OCI-LY1 (cell line): Measurements from ENCODE around the gene ZNF705A.
A peak's percentile ranks its signal among the peaks of the same experiment; 100 is the strongest.
"Not testable (repeated sequence)": the region's sequence is repeated elsewhere in the genome, so short reads cannot be mapped to it uniquely, and the experiment has no call there.

Source experiments
- H2AFZ ChIP-seq: fragments of 200-600 bp; sonication (generic), shearing (Covaris generic); 2 replicates; pipeline ENCODE4 v1.6.0; 2014; ENCODE audit warnings: antibody characterized with exemption, mild to moderate bottlenecking, low read length
- H3F3A ChIP-seq: fragments of 200-600 bp; sonication (generic), shearing (Covaris generic); 2 replicates; pipeline ENCODE4 v1.6.0; 2014; ENCODE audit warnings: mild to moderate bottlenecking, antibody characterized with exemption, low read length, moderate library complexity; ENCODE audit not compliant: insufficient read depth
- H3K27ac ChIP-seq: fragments of 200-600 bp; sonication (generic); 2 replicates; pipeline ENCODE4 v1.5.1; 2014; ENCODE audit warnings: low read length, mixed run types, mild to moderate bottlenecking, low read depth; ENCODE audit not compliant: poor library complexity, severe bottlenecking
- H3K27me3 ChIP-seq: fragments of 200-600 bp; sonication (generic); 2 replicates; pipeline ENCODE4 v1.6.0; 2014; ENCODE audit warnings: antibody characterized with exemption, mild to moderate bottlenecking, low read length, moderate library complexity; ENCODE audit not compliant: insufficient read depth
- H3K36me3 ChIP-seq: fragments of 200-600 bp; sonication (generic); 2 replicates; pipeline ENCODE4 v1.6.1; 2014; ENCODE audit warnings: mild to moderate bottlenecking, antibody characterized with exemption, low read length, moderate library complexity, mixed read lengths; ENCODE audit not compliant: insufficient read depth
- H3K4me1 ChIP-seq: fragments of 200-600 bp; sonication (generic); 2 replicates; pipeline ENCODE4 v1.5.1; 2014; ENCODE audit warnings: mild to moderate bottlenecking, low read length, moderate library complexity; ENCODE audit not compliant: insufficient read depth, severe bottlenecking
- H3K4me2 ChIP-seq: fragments of 200-600 bp; sonication (generic), shearing (Covaris generic); 2 replicates; pipeline ENCODE4 v1.6.1; 2014; ENCODE audit warnings: low read length
- H3K4me3 ChIP-seq: fragments of 200-600 bp; sonication (generic); 2 replicates; pipeline ENCODE4 v1.5.1; 2014; ENCODE audit warnings: low read length, low read depth, mild to moderate bottlenecking, mixed read lengths; ENCODE audit not compliant: poor library complexity, severe bottlenecking
- H3K79me2 ChIP-seq: fragments of 200-600 bp; shearing (Covaris generic); 2 replicates; pipeline ENCODE4 v1.6.1; 2016; ENCODE audit warnings: mixed run types, low read length, mixed read lengths; ENCODE audit not compliant: insufficient read depth
- H3K9ac ChIP-seq: fragments of 200-600 bp; sonication (generic), shearing (Covaris generic); 2 replicates; pipeline ENCODE4 v1.6.1; 2014; ENCODE audit warnings: mild to moderate bottlenecking, low read length, mixed read lengths
- H3K9me2 ChIP-seq: fragments of 200-600 bp; sonication (generic), shearing (Covaris generic); 2 replicates; pipeline ENCODE4 v1.6.1; 2014; ENCODE audit warnings: low read depth, mild to moderate bottlenecking, low read length, mixed read lengths
- H3K9me3 ChIP-seq: fragments of 200-600 bp; shearing (Covaris generic); 2 replicates; pipeline ENCODE4 v1.6.1; 2014; ENCODE audit warnings: low read length, mixed read lengths
- H4K20me1 ChIP-seq: fragments of 200-600 bp; sonication (generic), shearing (Covaris generic); 2 replicates; pipeline ENCODE4 v1.6.0; 2016; ENCODE audit warnings: mild to moderate bottlenecking, low read length; ENCODE audit not compliant: insufficient read depth
- TF ChIP-seq, protein P1 (sequence below): fragments of 200-600 bp; sonication (generic), shearing (Covaris generic); IDR thresholded peaks from 2 replicates; pipeline ENCODE4 v1.5.1; 2017; ENCODE audit warnings: mild to moderate bottlenecking, antibody characterized with exemption, low read length, moderate library complexity, mixed read lengths

Gene ZNF705A

DNA sequence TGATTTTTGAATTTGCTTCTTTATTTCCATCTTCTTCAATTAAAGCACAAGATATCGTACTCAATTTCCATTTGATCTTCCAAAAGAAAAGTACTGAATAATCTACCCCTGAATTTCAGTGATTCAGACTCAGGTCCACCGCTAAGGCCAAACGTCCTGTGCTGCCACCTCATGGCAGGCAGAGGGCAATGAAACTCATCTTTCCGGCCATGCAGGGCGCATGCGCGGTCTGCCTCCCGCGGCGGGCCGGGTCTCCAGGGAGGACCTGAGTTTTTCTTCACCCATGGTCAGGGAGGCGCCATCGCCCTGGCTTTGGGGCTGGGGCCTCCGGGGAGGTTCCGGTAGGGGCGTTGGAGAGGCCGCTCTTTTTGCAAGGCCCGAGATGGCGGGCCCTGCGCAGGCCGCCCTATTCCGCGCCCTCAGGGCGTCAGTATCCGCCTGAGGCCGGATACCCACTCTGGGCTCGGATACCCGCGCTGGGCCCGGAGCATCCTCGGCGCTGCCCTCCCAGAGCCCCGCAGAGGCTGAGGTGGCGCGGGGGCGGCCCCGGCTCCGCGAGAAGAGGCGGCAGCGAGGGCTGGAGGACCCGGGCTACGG, 23.3 kb downstream of the ZNF705A start:
- H3K9ac ChIP-seq, result peak overlapping the region; percentile 63
- H3K9me2 ChIP-seq, H3K79me2 ChIP-seq, H3K27me3 ChIP-seq, H3F3A ChIP-seq, H3K27ac ChIP-seq, H3K9me3 ChIP-seq, H3K36me3 ChIP-seq, H3K4me1 ChIP-seq, H2AFZ ChIP-seq, H4K20me1 ChIP-seq: not testable (repeated sequence)
- peak overlapping the region; percentile 68 for H3K4me2 ChIP-seq
- peak overlapping the region; percentile 67 for H3K4me3 ChIP-seq
- TF ChIP-seq, protein P1, sequence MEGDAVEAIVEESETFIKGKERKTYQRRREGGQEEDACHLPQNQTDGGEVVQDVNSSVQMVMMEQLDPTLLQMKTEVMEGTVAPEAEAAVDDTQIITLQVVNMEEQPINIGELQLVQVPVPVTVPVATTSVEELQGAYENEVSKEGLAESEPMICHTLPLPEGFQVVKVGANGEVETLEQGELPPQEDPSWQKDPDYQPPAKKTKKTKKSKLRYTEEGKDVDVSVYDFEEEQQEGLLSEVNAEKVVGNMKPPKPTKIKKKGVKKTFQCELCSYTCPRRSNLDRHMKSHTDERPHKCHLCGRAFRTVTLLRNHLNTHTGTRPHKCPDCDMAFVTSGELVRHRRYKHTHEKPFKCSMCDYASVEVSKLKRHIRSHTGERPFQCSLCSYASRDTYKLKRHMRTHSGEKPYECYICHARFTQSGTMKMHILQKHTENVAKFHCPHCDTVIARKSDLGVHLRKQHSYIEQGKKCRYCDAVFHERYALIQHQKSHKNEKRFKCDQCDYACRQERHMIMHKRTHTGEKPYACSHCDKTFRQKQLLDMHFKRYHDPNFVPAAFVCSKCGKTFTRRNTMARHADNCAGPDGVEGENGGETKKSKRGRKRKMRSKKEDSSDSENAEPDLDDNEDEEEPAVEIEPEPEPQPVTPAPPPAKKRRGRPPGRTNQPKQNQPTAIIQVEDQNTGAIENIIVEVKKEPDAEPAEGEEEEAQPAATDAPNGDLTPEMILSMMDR, result peak; percentile 41; the same call in 1 of the 2 replicates

- not testable (repeated sequence) for H3K4me3 ChIP-seq, H3K4me2 ChIP-seq, H3K9me3 ChIP-seq, H3K27ac ChIP-seq, H3K36me3 ChIP-seq, H3K27me3 ChIP-seq, H3F3A ChIP-seq, H4K20me1 ChIP-seq, H3K9me2 ChIP-seq, H3K9ac ChIP-seq, H3K4me1 ChIP-seq, H3K79me2 ChIP-seq, H2AFZ ChIP-seq
These were observed 24.5 kb downstream of the ZNF705A start for GRCh38 chr12:8181271-8181670.

DNA sequence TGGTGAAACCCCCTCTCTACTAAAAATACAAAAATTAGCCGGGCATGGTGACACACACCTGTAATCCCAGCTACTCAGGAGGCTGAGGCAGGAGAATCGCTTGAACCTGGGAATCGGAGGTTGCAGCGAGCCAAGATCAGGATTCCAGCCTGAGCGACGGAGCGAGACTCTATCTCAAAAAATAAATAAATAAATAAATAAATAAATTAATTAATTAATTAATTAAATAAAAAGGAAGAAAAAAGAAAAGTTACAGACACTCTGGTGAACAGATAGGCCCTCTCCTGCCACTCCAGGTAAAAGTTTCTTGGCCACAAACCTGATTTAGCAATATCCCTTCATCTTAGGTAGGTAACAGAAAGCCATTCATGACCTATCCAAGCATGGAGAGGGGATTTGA, 26.1 kb downstream of the ZNF705A start:
- not testable (repeated sequence) for H3K27ac ChIP-seq, H3K4me3 ChIP-seq, H3K36me3 ChIP-seq, H3K9me3 ChIP-seq, H4K20me1 ChIP-seq, H3F3A ChIP-seq, H3K79me2 ChIP-seq, H3K27me3 ChIP-seq, H3K4me2 ChIP-seq, H3K9ac ChIP-seq, H2AFZ ChIP-seq, H3K4me1 ChIP-seq, H3K9me2 ChIP-seq

DNA sequence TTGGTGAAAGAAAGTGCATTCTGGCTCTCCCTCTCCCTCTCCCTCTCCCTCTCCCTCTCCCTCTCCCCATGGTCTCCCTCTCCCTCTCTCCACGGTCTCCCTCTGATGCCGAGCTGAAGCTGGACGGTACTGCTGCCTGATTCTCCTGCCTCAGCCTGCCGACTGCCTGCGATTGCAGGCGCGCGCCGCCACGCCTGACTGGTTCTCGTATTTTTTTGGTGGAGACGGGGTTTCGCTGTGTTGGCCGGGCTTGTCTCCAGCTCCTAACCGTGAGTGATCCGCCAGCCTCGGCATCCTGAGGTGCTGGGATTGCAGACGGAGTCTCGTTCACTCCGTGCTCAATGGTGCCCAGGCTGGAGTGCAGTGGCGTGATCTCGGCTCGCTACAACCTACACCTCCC, 26.5 kb downstream of the ZNF705A start:
- H4K20me1 ChIP-seq, H3K9me2 ChIP-seq, H3F3A ChIP-seq, H3K36me3 ChIP-seq, H3K4me1 ChIP-seq, H3K27ac ChIP-seq, H3K4me3 ChIP-seq, H3K4me2 ChIP-seq, H3K9me3 ChIP-seq, H2AFZ ChIP-seq, H3K27me3 ChIP-seq, H3K79me2 ChIP-seq, H3K9ac ChIP-seq: not testable (repeated sequence)

DNA sequence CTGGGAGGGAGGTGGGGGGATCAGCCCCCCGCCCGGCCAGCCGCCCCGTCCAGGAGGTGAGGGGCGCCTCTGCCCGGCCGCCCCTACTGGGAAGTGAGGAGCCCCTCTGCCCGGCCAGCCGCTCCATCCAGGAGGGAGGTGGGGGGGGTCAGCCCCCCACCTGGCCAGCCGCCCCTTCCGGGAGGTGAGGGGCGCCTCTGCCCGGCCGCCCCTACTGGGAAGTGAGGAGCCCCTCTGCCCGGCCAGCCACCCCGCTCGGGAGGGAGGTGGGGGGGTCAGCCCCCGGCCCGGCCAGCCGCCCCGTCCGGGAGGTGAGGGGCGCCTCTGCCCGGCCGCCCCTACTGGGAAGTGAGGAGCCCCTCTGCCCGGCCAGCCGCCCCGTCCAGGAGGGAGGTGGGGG, 27.4 kb downstream of the ZNF705A start:
- not testable (repeated sequence) for H2AFZ ChIP-seq, H3K4me2 ChIP-seq, H3K27ac ChIP-seq, H3K9ac ChIP-seq, H3K4me3 ChIP-seq, H3K79me2 ChIP-seq, H3F3A ChIP-seq, H3K4me1 ChIP-seq, H3K36me3 ChIP-seq, H3K27me3 ChIP-seq, H4K20me1 ChIP-seq, H3K9me3 ChIP-seq, H3K9me2 ChIP-seq

DNA sequence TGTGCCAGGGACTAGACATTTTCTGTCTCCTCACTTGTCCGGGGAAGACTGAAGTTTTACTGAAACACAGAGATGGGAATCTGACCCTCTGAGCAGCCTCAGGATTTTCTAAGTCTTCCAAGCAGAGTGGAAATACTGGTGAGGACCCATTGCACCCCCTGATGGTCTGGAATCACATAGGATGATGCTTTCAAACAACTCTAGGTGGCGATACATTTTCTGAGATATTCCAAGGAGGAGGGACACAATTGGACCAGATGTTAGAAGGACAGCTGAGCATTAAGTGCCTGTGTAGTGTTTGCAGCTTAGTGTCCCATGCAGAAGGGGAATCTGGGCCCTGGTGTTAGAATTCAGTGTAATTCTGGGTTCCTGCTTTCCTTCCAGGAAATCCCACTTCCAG, 31.3 kb downstream of the ZNF705A start:
- H3F3A ChIP-seq, H3K4me1 ChIP-seq, H2AFZ ChIP-seq, H3K9me2 ChIP-seq, H3K36me3 ChIP-seq, H4K20me1 ChIP-seq, H3K4me2 ChIP-seq, H3K79me2 ChIP-seq, H3K9me3 ChIP-seq, H3K4me3 ChIP-seq, H3K27me3 ChIP-seq, H3K27ac ChIP-seq, H3K9ac ChIP-seq: not testable (repeated sequence)

DNA sequence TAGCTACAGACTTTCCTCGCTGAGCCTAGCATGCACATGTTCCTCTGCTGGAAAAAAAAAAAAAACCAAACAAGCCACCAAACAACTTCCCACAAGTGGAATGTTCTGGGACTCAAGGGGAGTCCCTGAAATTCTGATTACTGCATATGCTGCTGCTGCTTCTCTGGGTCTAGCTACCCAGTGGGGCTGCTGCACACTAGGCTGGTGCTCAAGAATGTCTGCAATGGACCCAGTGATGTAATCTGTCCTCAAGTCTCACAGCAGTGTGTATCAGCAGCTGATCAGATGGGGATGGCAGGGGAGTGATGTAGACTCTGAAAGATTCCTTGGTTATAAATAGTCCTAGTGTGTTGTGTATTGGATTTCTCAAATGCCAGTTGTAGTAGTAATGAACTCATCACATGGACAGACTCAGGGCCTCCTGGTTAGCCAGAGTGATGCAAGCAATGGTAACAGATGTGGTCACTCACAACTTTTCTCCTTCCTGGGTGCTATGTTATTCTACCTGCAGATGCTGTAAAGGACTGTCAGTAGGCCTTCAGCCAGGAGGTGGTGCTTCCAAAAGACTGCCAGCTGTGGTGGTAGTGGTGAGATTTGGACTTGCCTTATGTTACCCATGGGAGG, 41.0 kb downstream of the ZNF705A start:
- not testable (repeated sequence) for H3K9me3 ChIP-seq, H2AFZ ChIP-seq, H3K27ac ChIP-seq, H4K20me1 ChIP-seq, H3K36me3 ChIP-seq, H3F3A ChIP-seq, H3K27me3 ChIP-seq, H3K4me1 ChIP-seq, H3K4me2 ChIP-seq, H3K9ac ChIP-seq, H3K4me3 ChIP-seq, H3K79me2 ChIP-seq, H3K9me2 ChIP-seq
